ENCODE measurements around the gene MAP3K14.

DNA sequence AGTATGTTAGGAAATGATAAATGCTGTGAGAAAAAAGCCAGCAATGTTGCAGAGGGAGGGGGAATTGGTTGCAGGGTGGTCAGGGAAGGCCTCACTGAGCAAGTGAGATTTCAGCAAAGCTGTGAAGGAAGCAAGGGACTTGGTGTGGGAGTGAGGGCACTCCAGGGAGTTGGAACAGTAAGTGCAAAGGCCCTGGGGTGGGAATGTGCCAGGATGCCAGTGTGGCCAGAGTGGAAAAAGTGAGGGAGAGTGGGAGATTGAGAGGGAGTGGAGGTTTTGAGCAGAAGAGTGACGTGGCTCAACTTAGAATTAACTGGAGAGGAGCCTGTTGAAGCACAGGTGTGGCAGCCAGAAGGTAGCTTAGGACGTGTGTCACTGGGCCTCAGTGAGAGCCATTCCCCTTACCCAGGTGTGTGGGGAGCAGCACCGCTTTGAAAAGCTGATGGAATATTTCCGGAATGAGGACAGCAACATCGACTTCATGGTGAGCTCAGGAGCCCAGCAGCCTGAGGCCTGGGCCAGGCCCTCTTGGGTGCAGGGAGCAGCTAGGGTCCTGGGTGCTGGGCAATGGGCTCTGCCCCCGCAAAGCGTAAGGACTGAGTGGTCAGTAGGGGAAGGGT, 78.6 kb downstream of the MAP3K14 start:
- TF ChIP-seq, protein P1, sequence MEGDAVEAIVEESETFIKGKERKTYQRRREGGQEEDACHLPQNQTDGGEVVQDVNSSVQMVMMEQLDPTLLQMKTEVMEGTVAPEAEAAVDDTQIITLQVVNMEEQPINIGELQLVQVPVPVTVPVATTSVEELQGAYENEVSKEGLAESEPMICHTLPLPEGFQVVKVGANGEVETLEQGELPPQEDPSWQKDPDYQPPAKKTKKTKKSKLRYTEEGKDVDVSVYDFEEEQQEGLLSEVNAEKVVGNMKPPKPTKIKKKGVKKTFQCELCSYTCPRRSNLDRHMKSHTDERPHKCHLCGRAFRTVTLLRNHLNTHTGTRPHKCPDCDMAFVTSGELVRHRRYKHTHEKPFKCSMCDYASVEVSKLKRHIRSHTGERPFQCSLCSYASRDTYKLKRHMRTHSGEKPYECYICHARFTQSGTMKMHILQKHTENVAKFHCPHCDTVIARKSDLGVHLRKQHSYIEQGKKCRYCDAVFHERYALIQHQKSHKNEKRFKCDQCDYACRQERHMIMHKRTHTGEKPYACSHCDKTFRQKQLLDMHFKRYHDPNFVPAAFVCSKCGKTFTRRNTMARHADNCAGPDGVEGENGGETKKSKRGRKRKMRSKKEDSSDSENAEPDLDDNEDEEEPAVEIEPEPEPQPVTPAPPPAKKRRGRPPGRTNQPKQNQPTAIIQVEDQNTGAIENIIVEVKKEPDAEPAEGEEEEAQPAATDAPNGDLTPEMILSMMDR (IDR thresholded peaks at IDR 0.05 in 2 of 3, conservative IDR thresholded peaks at IDR 0.05 in 1 of 3; ENCODE audit: control insufficient read depth in 2 of 3, extremely low read depth in 1 of 3, insufficient read depth in 1 of 3, low read depth in 3 of 3, low read length in 3 of 3) = no peak
- TF ChIP-seq GABPA (IDR thresholded peaks at IDR 0.05; ENCODE audit: low read depth) = no peak
- TF ChIP-seq POLR2AphosphoS5 (IDR thresholded peaks at IDR 0.05; ENCODE audit: low read length) = no peak
- TF ChIP-seq HCFC1 (IDR thresholded peaks at IDR 0.05; ENCODE audit: low read length) = no peak
- no peak for TF ChIP-seq RAD51 (IDR thresholded peaks at IDR 0.05)
- TF ChIP-seq, protein P2, sequence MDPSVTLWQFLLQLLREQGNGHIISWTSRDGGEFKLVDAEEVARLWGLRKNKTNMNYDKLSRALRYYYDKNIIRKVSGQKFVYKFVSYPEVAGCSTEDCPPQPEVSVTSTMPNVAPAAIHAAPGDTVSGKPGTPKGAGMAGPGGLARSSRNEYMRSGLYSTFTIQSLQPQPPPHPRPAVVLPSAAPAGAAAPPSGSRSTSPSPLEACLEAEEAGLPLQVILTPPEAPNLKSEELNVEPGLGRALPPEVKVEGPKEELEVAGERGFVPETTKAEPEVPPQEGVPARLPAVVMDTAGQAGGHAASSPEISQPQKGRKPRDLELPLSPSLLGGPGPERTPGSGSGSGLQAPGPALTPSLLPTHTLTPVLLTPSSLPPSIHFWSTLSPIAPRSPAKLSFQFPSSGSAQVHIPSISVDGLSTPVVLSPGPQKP (IDR thresholded peaks at IDR 0.05; ENCODE audit: low read depth, low read length) = no peak
- TF ChIP-seq, protein P3, sequence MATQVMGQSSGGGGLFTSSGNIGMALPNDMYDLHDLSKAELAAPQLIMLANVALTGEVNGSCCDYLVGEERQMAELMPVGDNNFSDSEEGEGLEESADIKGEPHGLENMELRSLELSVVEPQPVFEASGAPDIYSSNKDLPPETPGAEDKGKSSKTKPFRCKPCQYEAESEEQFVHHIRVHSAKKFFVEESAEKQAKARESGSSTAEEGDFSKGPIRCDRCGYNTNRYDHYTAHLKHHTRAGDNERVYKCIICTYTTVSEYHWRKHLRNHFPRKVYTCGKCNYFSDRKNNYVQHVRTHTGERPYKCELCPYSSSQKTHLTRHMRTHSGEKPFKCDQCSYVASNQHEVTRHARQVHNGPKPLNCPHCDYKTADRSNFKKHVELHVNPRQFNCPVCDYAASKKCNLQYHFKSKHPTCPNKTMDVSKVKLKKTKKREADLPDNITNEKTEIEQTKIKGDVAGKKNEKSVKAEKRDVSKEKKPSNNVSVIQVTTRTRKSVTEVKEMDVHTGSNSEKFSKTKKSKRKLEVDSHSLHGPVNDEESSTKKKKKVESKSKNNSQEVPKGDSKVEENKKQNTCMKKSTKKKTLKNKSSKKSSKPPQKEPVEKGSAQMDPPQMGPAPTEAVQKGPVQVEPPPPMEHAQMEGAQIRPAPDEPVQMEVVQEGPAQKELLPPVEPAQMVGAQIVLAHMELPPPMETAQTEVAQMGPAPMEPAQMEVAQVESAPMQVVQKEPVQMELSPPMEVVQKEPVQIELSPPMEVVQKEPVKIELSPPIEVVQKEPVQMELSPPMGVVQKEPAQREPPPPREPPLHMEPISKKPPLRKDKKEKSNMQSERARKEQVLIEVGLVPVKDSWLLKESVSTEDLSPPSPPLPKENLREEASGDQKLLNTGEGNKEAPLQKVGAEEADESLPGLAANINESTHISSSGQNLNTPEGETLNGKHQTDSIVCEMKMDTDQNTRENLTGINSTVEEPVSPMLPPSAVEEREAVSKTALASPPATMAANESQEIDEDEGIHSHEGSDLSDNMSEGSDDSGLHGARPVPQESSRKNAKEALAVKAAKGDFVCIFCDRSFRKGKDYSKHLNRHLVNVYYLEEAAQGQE (IDR thresholded peaks at IDR 0.05; ENCODE audit: low read depth, low read length) = no peak
- TF ChIP-seq NFYB (IDR thresholded peaks at IDR 0.05; ENCODE audit: insufficient read depth, low read depth, low read length) = no peak
- no peak for TF ChIP-seq MXI1 (IDR thresholded peaks at IDR 0.05; ENCODE audit: low read depth, low read length)

Measured in GM12878 (cell line).